ENCODE measurements around the gene RRP8. TPM values are rescaled to one million over a fixed set of nuclear protein-coding genes. Genes with fewer than 3 reads are reported as not detected.

RRP8 gene
- total and polyA plus RNA-seq, 9 of the 15 experiments (the other 6 are each of a cell fraction or from before 2014, with no cell fraction given): 5.7 to 47.3 (median 32.6) TPM

- TF ChIP-seq ZBTB33 (CRISPR knock-in tag; IDR thresholded peaks at IDR 0.05) (no peak), ZBTB5 (IDR thresholded peaks at IDR 0.05) (no peak), HMGN3 (IDR thresholded peaks at IDR 0.05; ENCODE audit: borderline replicate concordance, extremely low read depth, insufficient read length, low read depth, low read length) (peak; percentile 87), SMARCA4 (IDR thresholded peaks at IDR 0.05) (peak; percentile 53), PHTF2 (CRISPR knock-in tag; IDR thresholded peaks at IDR 0.05) (peak; percentile 72; the same call in 1 of the 2 replicates), SMARCE1 (IDR thresholded peaks at IDR 0.05) (peak; percentile 68), ETV5 (CRISPR knock-in tag; IDR thresholded peaks at IDR 0.05; ENCODE audit: low read depth) (peak; percentile 90), ELK3 (CRISPR knock-in tag; IDR thresholded peaks at IDR 0.05) (no peak), SMAD3 (CRISPR knock-in tag; conservative IDR thresholded peaks at IDR 0.05) (0 out of 2 replicates have a peak, but pooled peaks have one; percentile 63), MEIS2 (IDR thresholded peaks at IDR 0.05; ENCODE audit: partially characterized antibody) (no peak), RAD51 (IDR thresholded peaks at IDR 0.05; ENCODE audit: borderline replicate concordance, low read depth) (no peak), PREB (CRISPR knock-in tag; IDR thresholded peaks at IDR 0.05) (peak; percentile 18; the same call in 1 of the 2 replicates), ATF1 (CRISPR knock-in tag; IDR thresholded peaks at IDR 0.05) (peak; percentile 72), ATF1 (tag; IDR thresholded peaks at IDR 0.05) (peak; percentile 96), TAF15 (IDR thresholded peaks at IDR 0.05; ENCODE audit: low read depth, low read length) (no peak), ZNF23 (CRISPR knock-in tag; IDR thresholded peaks at IDR 0.05) (no peak)
- TF ChIP-seq, protein P1, sequence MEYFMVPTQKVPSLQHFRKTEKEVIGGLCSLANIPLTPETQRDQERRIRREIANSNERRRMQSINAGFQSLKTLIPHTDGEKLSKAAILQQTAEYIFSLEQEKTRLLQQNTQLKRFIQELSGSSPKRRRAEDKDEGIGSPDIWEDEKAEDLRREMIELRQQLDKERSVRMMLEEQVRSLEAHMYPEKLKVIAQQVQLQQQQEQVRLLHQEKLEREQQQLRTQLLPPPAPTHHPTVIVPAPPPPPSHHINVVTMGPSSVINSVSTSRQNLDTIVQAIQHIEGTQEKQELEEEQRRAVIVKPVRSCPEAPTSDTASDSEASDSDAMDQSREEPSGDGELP (CRISPR knock-in tag; IDR thresholded peaks at IDR 0.05; ENCODE audit: borderline replicate concordance): peak; percentile 92
Observed at GRCh38 chr11:6612213-6613041, 9.0 kb upstream of the RRP8 start, which contains the start of gene TAF10 (continued).

Measured in K562 (cell line).